ENCODE measurements around the gene CD9.

Gene CD9

GRCh38 chr12:6221146-6221545, 20.9 kb downstream of the CD9 start:
- DNase-seq (no peak), ATAC-seq (no peak)

GRCh38 chr12:6222078-6222654, 22.0 kb downstream of the CD9 start:
- ATAC-seq (no peak), DNase-seq (no peak)

GRCh38 chr12:6223545-6223944, 23.3 kb downstream of the CD9 start:
- no peak for ATAC-seq
- no peak for DNase-seq

DNA sequence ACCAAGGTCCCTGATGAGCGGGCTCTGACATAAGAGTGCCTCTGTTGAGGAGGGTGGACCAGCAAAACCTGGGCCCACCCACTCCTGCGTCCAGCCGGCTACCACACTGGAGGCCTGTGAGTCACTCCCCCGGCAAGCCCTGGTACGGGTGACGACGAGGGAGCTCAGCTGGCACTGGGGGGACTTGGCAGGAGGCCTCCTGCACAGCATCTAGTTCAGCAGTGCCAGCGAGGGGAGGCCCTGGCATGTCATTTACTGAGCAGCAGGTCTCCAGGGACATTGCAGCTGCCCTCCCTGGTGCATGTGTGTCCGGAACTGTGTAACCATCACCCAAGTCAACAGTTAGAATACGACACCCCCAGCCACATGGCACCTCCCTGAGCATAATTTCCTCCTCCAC, 24.4 kb downstream of the CD9 start:
- DNase-seq (no peak), ATAC-seq (no peak)

GRCh38 chr12:6225630-6226001, 25.4 kb downstream of the CD9 start:
- ATAC-seq: no peak
- DNase-seq: no peak

GRCh38 chr12:6226002-6226678, 25.9 kb downstream of the CD9 start:
- no peak for ATAC-seq
- no peak for DNase-seq

DNA sequence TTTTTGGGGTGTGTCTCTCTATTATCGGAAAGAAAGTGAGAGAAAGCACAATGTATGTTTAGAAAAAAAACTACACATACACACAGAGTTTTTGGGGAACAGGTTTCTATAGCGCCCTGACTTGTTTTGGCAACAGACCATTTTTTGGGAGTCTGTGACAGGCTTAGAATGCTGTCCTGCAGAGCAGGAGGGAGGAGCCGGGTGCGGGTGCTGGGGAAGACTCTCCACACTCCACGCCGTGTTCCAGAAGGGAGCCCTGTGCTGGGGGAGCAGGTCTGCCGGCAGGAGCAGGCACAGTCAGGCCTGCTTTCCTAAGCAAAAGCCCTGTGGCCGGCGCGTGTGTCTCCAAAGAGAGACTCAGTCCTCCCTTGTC, 26.5 kb downstream of the CD9 start:
- DNase-seq (no peak), ATAC-seq (no peak)

GRCh38 chr12:6228535-6229223, 28.5 kb downstream of the CD9 start:
- ATAC-seq (no peak), DNase-seq (no peak)

DNA sequence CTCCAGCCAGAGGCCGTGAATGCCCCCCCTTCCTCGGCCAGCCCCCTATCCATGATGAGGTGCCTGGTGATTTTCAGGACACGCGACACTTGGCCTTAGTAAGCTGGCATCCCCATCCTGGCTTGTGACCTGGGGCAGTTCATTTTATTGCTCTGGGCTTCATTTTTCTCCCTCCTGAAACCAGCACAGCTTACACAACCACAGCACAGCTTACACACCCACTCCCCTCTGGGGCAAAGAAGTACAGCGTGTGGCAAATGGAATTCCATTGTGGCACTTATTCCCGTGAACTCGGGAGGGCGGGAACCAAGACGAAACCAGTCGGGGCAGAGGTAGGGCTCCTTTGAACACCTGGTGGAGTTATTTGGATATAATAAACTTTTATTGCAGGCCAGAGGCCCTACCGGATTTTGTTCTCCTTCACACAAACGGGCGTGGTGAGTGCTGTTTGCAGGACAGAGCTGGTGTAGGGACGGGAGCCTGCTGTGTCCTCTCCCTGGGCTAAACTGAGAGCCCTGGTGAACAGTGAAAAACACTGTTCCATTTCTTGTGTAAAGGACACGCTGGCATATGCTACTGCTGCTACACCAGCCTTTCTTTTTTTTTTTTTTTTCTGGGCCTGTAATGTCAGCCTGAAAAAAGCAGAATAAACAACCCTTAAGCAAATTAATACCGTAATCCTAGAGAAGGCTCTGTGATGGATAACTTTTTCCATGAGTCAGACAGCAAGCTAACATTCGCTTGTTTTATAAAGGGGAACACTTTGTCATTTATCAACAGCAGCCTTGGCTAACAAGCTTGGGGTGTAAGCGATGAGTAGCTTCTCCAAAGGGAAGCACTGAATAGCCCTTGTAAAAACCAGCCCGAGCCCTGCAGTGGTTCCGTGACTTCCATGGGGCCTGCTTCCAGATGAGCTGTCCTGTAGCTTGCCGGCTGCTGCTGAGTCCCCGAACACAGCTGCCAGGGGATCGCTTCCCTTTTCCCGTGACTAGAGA, 29.3 kb downstream of the CD9 start:
- DNase-seq (no peak), ATAC-seq (peak; percentile 48)

DNA sequence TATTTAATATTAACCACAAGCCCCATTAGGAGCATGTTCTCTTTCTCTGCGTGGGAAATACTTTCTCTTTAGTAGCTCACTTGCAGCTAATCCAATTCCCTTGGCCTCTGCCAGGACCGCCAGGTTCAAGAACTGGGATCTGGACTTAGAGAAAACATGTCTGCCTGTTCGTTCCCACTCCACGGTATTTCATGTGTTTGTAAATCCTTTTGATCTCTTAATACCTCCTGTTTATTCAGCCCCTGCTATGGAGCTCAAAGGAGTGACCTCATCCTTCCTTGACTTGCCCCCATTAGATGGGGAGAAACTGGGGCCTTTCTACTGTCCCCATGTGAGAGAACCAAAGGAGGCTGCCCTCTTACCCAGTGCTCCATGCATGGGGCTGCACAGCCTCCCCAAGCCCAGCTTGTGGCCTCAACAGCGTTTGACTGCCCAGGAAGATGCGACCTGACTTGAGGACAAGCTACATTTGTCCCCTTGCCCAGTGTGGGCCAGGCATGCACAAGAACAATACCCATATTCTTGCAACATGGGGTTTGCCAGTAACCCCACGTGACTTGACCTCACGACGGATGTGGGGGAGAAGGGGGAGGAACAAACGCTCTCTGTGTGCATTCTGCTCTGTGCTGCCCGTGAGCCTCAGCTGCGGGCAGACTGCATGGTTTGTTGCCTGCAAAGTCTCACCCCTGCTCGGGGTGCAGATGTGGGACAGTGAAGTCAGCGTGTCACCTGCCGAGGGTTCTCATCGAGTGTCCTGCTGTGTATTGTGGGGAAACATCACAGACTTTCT, 30.3 kb downstream of the CD9 start:
- peak; percentile 78 for ATAC-seq
- DNase-seq: peak; percentile 65

DNA sequence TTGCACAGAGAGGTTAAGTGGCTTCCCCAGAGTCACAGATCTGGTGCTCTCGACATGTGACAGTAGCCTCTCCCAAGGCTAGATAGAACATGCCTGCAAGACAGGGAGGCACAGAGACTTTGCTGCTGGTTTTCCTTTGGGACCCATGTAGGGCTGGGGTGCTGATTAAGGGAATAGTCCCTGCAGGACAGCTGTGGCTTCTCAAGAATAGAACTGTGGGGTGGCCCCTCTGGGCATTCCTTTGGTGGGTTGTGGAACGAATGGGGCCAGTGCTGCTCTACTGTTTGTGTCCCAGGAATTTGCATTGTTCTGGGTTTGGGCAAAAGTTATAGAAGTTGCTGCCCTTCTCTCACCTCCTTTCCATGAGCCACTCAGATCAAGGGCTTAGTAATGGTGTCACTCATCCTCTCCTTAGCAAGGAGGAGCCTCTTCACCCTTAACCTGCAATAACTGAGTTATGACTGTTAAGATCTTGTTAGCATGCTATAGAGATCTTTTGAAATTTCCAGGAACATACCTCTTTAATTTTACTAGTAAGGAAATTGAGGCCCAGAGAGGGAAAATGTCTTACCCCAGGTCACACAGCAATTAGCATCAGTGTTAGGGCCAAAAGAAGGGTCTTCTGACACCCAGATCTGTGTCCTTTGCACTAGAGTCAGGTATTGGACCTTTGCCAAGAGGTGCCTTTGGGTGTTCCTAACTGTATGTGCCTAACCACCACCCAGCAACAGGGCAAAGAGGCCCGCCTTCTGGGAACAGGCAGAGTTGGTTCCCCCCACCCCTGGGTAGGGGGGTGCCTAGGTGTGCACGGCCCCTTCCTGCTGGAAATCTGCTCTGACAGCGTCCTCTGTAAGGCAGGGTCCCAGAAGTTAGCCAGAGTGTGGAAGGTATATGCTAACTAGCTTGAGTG, 31.4 kb downstream of the CD9 start:
- DNase-seq: no peak
- ATAC-seq: no peak

GRCh38 chr12:6233121-6233971, 33.1 kb downstream of the CD9 start:
- ATAC-seq: no peak
- no peak for DNase-seq

DNA sequence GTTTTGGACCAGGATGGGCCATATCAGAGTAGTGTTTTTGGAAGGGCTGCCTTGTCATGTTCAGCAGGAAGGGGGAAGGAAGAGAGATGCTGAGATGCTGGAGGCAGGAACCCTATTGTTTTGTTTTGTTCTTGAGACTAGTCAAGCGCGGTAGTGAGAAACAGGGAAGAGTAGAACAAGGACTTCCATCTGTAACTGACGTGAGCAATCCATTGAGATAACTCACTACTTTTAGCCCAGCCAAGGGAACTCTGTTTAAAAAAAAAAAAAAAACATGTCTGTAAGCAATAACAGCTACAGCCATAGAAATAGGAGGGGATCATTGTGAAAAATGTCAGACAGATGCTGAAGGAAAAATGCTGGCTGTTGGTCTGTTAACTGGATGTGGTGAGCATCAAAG, 34.0 kb downstream of the CD9 start:
- ATAC-seq (no peak), DNase-seq (no peak)

DNA sequence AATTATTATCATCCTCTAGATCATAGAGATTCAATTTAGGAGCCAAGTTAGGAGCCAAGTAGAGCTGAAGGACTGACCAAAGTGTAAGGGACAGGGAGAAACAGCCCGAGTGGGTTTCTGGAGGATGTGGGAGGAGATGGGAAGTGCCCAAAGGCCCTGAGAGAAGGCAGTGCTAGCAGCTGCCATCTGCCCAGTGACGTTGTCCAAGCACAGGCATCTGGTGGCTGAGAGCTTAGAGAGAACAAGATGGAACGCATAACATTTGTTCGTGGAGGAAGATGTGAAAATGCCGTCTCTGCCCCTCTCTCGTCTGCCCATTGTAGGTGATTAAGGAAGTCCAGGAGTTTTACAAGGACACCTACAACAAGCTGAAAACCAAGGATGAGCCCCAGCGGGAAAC, 34.7 kb downstream of the CD9 start:
- DNase-seq (no peak), ATAC-seq (no peak)

GRCh38 chr12:6235499-6235898, 35.3 kb downstream of the CD9 start:
- no peak for ATAC-seq
- DNase-seq: no peak

DNA sequence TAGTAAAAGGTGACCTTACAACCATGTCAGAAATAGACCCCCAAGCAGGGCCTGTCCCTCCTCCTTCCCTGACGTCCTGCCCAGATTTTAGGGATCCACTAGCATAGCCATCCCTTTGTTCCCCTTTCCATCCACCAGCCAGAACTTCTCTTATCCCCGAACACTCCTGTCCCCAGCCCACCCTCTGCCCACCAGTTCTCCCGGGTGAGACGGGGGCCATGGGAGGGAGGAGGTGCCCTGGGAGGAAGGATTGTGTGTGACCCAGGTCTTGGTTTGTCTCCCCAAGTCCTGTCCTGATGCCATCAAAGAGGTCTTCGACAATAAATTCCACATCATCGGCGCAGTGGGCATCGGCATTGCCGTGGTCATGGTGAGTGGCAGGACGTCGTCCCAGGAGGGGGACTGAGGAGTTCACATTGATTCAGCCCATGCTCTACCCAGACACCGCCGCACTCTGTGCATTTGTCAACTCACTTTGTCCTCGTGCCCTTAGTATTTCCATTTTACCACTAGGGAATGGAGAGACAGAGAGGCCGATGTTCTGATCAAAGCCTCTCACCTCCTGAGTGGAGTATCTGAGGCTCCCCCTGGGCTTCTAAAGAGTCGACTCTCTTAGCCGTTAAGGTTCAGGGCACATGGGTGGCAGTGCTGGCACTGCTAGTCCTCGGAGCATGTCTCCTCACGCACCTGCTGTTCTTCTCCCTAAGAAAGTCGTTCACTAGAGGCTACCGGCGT, 35.9 kb downstream of the CD9 start:
- ATAC-seq (no peak), DNase-seq (no peak)

DNA sequence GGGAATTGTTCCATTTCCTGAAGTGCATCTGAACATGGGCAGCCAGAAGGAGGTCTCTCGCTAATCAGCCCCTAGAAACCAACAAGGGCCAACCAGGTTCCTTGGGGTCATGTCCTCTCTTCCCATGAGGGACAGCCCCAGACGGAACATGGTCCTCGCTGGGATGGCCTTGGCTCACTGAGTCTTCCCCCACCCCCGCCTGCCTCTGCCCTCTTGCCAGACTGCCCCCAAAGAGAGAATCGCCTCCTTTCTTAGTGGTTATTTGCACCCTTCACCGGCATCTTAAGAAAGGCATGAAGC, 36.4 kb downstream of the CD9 start:
- no peak for DNase-seq
- ATAC-seq: no peak

DNA sequence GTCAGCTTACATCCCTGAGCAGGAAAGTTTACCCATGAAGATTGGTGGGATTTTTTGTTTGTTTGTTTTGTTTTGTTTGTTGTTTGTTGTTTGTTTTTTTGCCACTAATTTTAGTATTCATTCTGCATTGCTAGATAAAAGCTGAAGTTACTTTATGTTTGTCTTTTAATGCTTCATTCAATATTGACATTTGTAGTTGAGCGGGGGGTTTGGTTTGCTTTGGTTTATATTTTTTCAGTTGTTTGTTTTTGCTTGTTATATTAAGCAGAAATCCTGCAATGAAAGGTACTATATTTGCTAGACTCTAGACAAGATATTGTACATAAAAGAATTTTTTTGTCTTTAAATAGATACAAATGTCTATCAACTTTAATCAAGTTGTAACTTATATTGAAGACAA, 37.6 kb downstream of the CD9 start:
- ATAC-seq (no peak), DNase-seq (no peak)

- ATAC-seq: no peak
- no peak for DNase-seq
Observed at GRCh38 chr12:6238875-6239274, 38.7 kb downstream of the CD9 start.
